Measurements from ENCODE around the gene SERPINB1. TPM values are rescaled to one million over a fixed set of nuclear protein-coding genes. Genes with fewer than 3 reads are reported as not detected.

The SERPINB1 gene
- total RNA-seq, 2 donors from 2014 or later: 135 to 173 TPM

DNA sequence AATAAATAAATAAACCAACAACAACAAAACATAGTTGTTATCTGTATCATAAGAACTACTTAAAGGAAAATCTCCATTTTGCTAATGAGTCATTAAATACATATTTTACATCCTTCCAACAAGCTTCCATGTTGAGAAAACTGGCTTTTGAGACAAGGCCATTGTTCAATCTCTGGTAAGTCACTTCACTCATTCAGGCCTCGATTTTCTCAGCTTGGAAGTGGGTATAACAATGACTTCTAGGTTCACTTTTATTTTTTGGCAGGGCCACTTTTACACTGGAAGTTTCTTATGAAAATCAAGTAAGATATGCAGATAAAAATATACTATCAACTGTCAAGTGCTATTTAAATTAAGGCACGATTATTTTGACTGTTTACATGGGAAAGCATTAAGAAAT, 46.5 kb downstream of the SERPINB1 start:
- TF ChIP-seq, protein P1, sequence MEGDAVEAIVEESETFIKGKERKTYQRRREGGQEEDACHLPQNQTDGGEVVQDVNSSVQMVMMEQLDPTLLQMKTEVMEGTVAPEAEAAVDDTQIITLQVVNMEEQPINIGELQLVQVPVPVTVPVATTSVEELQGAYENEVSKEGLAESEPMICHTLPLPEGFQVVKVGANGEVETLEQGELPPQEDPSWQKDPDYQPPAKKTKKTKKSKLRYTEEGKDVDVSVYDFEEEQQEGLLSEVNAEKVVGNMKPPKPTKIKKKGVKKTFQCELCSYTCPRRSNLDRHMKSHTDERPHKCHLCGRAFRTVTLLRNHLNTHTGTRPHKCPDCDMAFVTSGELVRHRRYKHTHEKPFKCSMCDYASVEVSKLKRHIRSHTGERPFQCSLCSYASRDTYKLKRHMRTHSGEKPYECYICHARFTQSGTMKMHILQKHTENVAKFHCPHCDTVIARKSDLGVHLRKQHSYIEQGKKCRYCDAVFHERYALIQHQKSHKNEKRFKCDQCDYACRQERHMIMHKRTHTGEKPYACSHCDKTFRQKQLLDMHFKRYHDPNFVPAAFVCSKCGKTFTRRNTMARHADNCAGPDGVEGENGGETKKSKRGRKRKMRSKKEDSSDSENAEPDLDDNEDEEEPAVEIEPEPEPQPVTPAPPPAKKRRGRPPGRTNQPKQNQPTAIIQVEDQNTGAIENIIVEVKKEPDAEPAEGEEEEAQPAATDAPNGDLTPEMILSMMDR (IDR thresholded peaks at IDR 0.05): no peak
- intact Hi-C loops (cut with DNase I): no loop called here
- H3K9ac ChIP-seq (ENCODE audit: low read depth in 2 of 2, low read length in 2 of 2): no peak overlapping the region
- H3K4me1 ChIP-seq: no peaks in the 10 kb centered on the region
- DNase-seq: no peak
- H3K27me3 ChIP-seq: no peaks in the 10 kb centered on the region
- H3K9me3 ChIP-seq: no peaks in the 10 kb centered on the region
- H3K4me3 ChIP-seq: no peak overlapping the region
- no peak overlapping the region for H3K27ac ChIP-seq
- H3K36me3 ChIP-seq: no peaks in the 10 kb centered on the region

DNA sequence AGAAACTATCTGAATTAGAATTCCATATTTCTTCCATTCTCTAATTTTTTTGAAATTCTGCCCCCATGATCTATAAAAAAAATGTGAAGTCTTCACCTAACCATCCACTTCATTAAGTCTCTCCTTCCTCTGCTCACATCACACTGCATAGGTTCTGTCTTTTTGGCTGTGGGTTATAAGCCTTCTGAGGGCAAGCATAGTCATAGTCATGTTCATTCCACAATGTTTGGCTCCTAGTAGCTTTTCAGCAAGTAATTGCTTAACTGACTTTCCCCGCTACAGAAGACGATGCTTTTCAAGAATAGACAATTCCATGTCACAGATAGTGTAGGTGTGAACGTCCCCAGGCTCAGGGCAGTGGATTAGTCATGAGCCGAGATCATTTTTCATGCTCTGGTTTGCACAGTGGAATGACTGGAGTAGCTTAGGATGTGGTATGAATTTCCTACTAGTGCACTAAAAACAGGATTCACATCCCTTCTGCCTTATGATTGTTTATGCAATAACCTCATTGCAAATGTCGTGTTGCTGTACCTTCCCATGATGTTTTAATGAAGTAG, 47.4 kb downstream of the SERPINB1 start:
- Histone ChIP-seq H3K9ac (ENCODE audit: low read depth in 2 of 2, low read length in 2 of 2) (no peak overlapping the region), H3K27ac (no peak overlapping the region)
- intact Hi-C loops (cut with DNase I): loop anchor here (5.0 kb wide), 2 partner anchors 48 to 118 kb away; partner anchors contain the start of gene SERPINB1

DNA sequence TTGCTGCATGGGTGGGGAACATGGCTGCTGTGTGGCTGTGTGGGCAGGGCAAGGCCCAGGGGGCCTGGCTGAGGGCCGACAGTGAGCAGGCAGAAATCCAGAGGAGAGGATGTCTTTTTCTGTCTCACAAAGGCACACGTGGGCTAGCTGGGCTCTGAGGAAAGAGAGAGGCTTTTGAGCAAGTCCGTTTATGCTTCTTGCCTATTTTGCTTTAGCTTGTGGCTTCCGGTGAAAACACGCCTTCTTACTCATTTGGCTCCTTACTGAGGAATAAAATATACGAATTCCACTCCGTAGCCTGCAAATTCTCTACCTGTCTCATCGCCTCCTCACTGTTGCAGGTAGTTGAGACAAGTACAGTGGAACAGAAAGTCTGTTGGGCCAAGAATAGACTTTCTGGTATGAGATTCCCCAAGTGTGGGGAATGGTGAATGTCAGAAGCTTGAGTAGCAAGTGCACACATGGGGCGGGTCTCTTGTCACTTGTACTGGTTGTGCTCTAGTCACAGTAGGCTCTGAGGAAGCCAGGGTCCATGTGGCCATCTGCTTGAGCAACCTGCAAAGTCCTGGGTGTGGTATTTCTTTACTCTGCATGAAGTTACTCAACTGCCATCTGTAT, 48.0 kb downstream of the SERPINB1 start:
- no peaks in the 10 kb centered on the region for H3K9me3 ChIP-seq
- DNase-seq: no peak
- no peaks in the 10 kb centered on the region for H3K36me3 ChIP-seq
- no peaks in the 10 kb centered on the region for H3K4me1 ChIP-seq
- intact Hi-C loops (cut with DNase I): loop anchor here (5.0 kb wide), 2 partner anchors 49 to 119 kb away; partner anchors contain the start of gene SERPINB1
- peak overlapping the region; percentile 2 for H3K27ac ChIP-seq
- TF ChIP-seq, protein P1 (IDR thresholded peaks at IDR 0.05): no peak
- H3K27me3 ChIP-seq: no peaks in the 10 kb centered on the region
- no peak overlapping the region for H3K4me3 ChIP-seq
- H3K9ac ChIP-seq (ENCODE audit: low read depth in 2 of 2, low read length in 2 of 2): no peak overlapping the region

More for the DNA sequence above, 47.4 kb downstream of the SERPINB1 start:
- no peak for DNase-seq
- Histone ChIP-seq H3K27me3 (no peaks in the 10 kb centered on the region), H3K9me3 (no peaks in the 10 kb centered on the region), H3K36me3 (no peaks in the 10 kb centered on the region), H3K4me3 (no peak overlapping the region), H3K4me1 (no peaks in the 10 kb centered on the region)
- TF ChIP-seq, protein P1 (IDR thresholded peaks at IDR 0.05): no peak

DNA sequence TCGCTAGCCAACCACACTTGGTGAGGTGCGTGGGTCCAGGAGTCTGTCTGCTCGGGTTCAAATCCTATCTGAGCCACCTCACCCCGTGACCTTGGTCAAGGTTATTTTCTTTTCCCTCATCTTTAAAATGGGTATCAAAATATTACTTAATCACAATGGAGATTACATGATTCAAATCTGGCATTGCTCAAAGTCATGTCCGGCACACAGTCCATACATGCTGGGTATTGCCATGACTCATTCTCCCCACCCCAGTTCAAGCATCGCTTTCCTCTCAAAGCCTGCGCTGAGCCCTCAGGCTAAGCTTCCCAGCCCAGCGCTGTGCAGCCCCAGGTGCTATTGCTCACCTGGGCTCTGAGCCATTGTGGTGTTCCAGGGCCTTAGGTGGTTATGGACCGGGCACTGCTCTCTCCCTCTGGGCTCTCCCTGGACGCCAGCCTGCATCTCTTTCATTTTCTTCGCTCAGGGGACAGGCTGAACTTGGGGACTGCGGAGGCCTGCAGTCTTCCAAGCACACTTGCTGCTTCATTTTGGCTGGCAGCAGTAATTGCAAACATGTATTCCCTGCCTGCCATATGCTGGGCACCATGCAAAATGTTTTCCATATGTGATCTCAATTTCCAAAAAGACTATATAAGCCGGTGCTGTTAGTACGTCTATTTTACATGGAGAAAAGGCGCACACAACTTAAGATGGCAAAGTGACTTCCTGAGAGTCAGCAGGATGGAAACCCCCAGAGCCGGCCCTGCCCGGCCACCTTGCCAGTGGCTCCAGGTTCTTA, 49.1 kb downstream of the SERPINB1 start:
- H3K27me3 ChIP-seq: no peaks in the 10 kb centered on the region
- no peaks in the 10 kb centered on the region for H3K36me3 ChIP-seq
- TF ChIP-seq, protein P1 (IDR thresholded peaks at IDR 0.05): no peak
- DNase-seq: no peak
- H3K9me3 ChIP-seq: no peaks in the 10 kb centered on the region
- no peaks in the 10 kb centered on the region for H3K4me1 ChIP-seq
- H3K27ac ChIP-seq: no peak overlapping the region
- intact Hi-C loops (cut with DNase I): loop anchor here (5.0 kb wide), 2 partner anchors 50 to 120 kb away; partner anchors contain the start of gene SERPINB1
- H3K4me3 ChIP-seq: no peak overlapping the region
- no peak overlapping the region for H3K9ac ChIP-seq (ENCODE audit: low read depth in 2 of 2, low read length in 2 of 2)

DNA sequence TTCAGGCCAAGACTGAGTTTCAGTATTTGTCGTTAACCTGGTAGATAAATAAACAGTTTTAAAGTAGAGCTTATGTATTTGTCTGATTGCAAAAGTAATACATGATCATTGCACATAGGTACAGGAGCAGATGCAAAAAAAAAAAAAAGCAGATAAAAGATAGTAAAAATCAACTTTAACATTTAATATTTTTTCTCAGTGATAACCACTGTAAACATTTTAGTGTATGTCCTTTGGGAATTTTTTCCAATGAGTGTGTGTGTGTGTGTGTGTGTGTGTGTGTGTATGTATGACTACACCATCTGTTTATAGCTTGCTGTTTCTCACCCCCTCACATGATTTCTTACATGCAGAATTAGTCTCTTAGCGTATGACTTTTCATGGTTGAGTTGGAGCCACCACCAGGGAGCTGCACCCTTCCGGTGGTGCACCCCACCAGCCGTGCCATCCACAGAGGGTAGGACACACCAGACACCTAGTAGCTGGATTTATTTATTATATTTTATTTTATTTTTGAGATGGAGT, 50.2 kb downstream of the SERPINB1 start:
- Histone ChIP-seq H3K27me3 (no peaks in the 10 kb centered on the region), H3K27ac (peak overlapping the region; percentile 37), H3K4me1 (no peaks in the 10 kb centered on the region), H3K9ac (ENCODE audit: low read depth in 2 of 2, low read length in 2 of 2) (no peak overlapping the region), H3K4me3 (no peak overlapping the region), H3K9me3 (no peaks in the 10 kb centered on the region), H3K36me3 (no peaks in the 10 kb centered on the region)
- TF ChIP-seq, protein P1 (IDR thresholded peaks at IDR 0.05): no peak
- no peak for DNase-seq
- intact Hi-C loops (cut with DNase I): loop anchor here (5.0 kb wide), 2 partner anchors 51 to 121 kb away; partner anchors contain the start of gene SERPINB1
